Endothelial cell (in vitro differentiated cells): ENCODE data around the gene USP7. TPM values are rescaled to one million over a fixed set of nuclear protein-coding genes. Genes with fewer than 3 reads are reported as not detected.

ENCODE experiments used
- DNase-seq: peaks from one replicate; pipeline ENCODE4 v3.0.0; 2021; ENCODE audit warnings: low spot score
- H3K27ac Mint-ChIP-seq: one replicate; pipeline ENCODE4 v1.8.0; 2021; ENCODE audit warnings: mixed read lengths, inconsistent platforms; ENCODE audit not compliant: unreplicated experiment
- H3K27me3 Mint-ChIP-seq: one replicate; pipeline ENCODE4 v1.8.0; 2021; ENCODE audit warnings: mild to moderate bottlenecking, moderate library complexity, mixed read lengths, inconsistent platforms; ENCODE audit not compliant: unreplicated experiment
- H3K36me3 Mint-ChIP-seq: one replicate; pipeline ENCODE4 v1.8.0; 2021; ENCODE audit warnings: mild to moderate bottlenecking, low read depth, mixed read lengths, inconsistent platforms; ENCODE audit not compliant: unreplicated experiment
- H3K4me1 Mint-ChIP-seq: one replicate; pipeline ENCODE4 v1.8.0; 2021; ENCODE audit warnings: mild to moderate bottlenecking, mixed read lengths, inconsistent platforms; ENCODE audit not compliant: unreplicated experiment
- H3K4me3 Mint-ChIP-seq: one replicate; pipeline ENCODE4 v1.8.0; 2021; ENCODE audit warnings: mild to moderate bottlenecking, mixed read lengths, inconsistent platforms; ENCODE audit not compliant: unreplicated experiment
- H3K9me3 Mint-ChIP-seq: one replicate; pipeline ENCODE4 v1.8.0; 2021; ENCODE audit warnings: mixed read lengths, inconsistent platforms; ENCODE audit not compliant: unreplicated experiment
- CTCF ChIP-seq: fragments of 200-600 bp; sonication (generic); IDR thresholded peaks from one replicate; pipeline ENCODE4 v1.5.0; 2021; ENCODE audit warnings: antibody characterized with exemption; ENCODE audit not compliant: unreplicated experiment
- total RNA-seq: library from RNA; stranded (reverse); fragmentation: NEBNext Ultra II Directional; extraction: Animal tissue kit (Norgen Biotek cat#: 25700); gene quantifications from one replicate; pipeline ENCODE4 v1.2.1, GENCODE V29; 2021; ENCODE audit not compliant: unreplicated experiment

The USP7 gene
- total RNA-seq, 1 donor from 2014 or later, result 122 TPM

GRCh38 chr16:8937803-8938202 is 25.9 kb downstream of the USP7 start:
- Mint-ChIP-seq H3K9me3 (no peaks in the 10 kb centered on the region), H3K27me3 (no peaks in the 10 kb centered on the region), H3K36me3 (no peaks in the 10 kb centered on the region), H3K27ac (peak overlapping the region; percentile 24), H3K4me1 (peaks cover 16% of the 10 kb centered on the region), H3K4me3 (no peak overlapping the region)
- TF ChIP-seq CTCF, result no peak
- no peak for DNase-seq

GRCh38 chr16:8936421-8936820 is 27.3 kb downstream of the USP7 start:
- no peak overlapping the region for H3K4me3 Mint-ChIP-seq
- H3K27me3 Mint-ChIP-seq, result no peaks in the 10 kb centered on the region
- no peak overlapping the region for H3K27ac Mint-ChIP-seq
- TF ChIP-seq CTCF, result no peak
- no peaks in the 10 kb centered on the region for H3K9me3 Mint-ChIP-seq
- H3K36me3 Mint-ChIP-seq, result no peaks in the 10 kb centered on the region
- H3K4me1 Mint-ChIP-seq, result peaks cover 12% of the 10 kb centered on the region
- peak; percentile 49 for DNase-seq

- Mint-ChIP-seq H3K4me1 (peaks cover 12% of the 10 kb centered on the region), H3K27me3 (no peaks in the 10 kb centered on the region), H3K36me3 (no peaks in the 10 kb centered on the region), H3K27ac (no peak overlapping the region), H3K4me3 (no peak overlapping the region), H3K9me3 (no peaks in the 10 kb centered on the region)
- peak; percentile 24 for TF ChIP-seq CTCF
- peak; percentile 35 for DNase-seq
Measured at GRCh38 chr16:8935989-8936388, 27.7 kb downstream of the USP7 start.

GRCh38 chr16:8934601-8935000 is 29.1 kb downstream of the USP7 start:
- H3K27ac Mint-ChIP-seq, result no peak overlapping the region
- no peak overlapping the region for H3K4me3 Mint-ChIP-seq
- H3K27me3 Mint-ChIP-seq, result no peaks in the 10 kb centered on the region
- peaks cover 12% of the 10 kb centered on the region for H3K4me1 Mint-ChIP-seq
- no peak for DNase-seq
- peaks cover 1% of the 10 kb centered on the region for H3K36me3 Mint-ChIP-seq
- no peaks in the 10 kb centered on the region for H3K9me3 Mint-ChIP-seq
- TF ChIP-seq CTCF, result no peak

- Mint-ChIP-seq H3K4me3 (no peak overlapping the region), H3K4me1 (peaks cover 12% of the 10 kb centered on the region), H3K9me3 (no peaks in the 10 kb centered on the region), H3K36me3 (peaks cover 18% of the 10 kb centered on the region), H3K27ac (no peak overlapping the region), H3K27me3 (peaks cover 2% of the 10 kb centered on the region)
- no peak for TF ChIP-seq CTCF
- peak; percentile 65 for DNase-seq
Measured at GRCh38 chr16:8931859-8932258, 31.8 kb downstream of the USP7 start.
